Cardiac fibroblast (primary cell): ENCODE measurements around the gene RTN4RL2.

Source experiments
- DNase-seq, 2 donors: peaks; one replicate each; pipeline versions ENCODE4 v3.0.0 to v3.0.0-alpha.2; 2010; ENCODE audit warnings: low read depth in 2 of 2
- H3K4me3 ChIP-seq, 2 donors: replicated peaks in 1 of 2; 1 replicate in 1 of 2; 2 replicates in 1 of 2; pipeline ENCODE4 v1.5.1; 2011; ENCODE audit warnings: low read depth in 2 of 2, low read length in 2 of 2, mild to moderate bottlenecking in 2 of 2, moderate library complexity in 1 of 2
- TF ChIP-seq, protein P1 (sequence below): IDR thresholded peaks from one replicate; pipeline ENCODE4 v1.5.1; 2011; ENCODE audit warnings: low read depth, mild to moderate bottlenecking, low read length, inconsistent platforms

Gene RTN4RL2

GRCh38 chr11:57493507-57494503, 33.5 kb downstream of the RTN4RL2 start:
- TF ChIP-seq, protein P1, sequence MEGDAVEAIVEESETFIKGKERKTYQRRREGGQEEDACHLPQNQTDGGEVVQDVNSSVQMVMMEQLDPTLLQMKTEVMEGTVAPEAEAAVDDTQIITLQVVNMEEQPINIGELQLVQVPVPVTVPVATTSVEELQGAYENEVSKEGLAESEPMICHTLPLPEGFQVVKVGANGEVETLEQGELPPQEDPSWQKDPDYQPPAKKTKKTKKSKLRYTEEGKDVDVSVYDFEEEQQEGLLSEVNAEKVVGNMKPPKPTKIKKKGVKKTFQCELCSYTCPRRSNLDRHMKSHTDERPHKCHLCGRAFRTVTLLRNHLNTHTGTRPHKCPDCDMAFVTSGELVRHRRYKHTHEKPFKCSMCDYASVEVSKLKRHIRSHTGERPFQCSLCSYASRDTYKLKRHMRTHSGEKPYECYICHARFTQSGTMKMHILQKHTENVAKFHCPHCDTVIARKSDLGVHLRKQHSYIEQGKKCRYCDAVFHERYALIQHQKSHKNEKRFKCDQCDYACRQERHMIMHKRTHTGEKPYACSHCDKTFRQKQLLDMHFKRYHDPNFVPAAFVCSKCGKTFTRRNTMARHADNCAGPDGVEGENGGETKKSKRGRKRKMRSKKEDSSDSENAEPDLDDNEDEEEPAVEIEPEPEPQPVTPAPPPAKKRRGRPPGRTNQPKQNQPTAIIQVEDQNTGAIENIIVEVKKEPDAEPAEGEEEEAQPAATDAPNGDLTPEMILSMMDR = peak; percentile 97
- DNase-seq = peak; percentile 44 to 50
- no peak overlapping the region for H3K4me3 ChIP-seq

GRCh38 chr11:57496109-57496820, 35.9 kb downstream of the RTN4RL2 start:
- TF ChIP-seq, protein P1 = no peak
- H3K4me3 ChIP-seq = no peak overlapping the region
- no peak for DNase-seq

DNA sequence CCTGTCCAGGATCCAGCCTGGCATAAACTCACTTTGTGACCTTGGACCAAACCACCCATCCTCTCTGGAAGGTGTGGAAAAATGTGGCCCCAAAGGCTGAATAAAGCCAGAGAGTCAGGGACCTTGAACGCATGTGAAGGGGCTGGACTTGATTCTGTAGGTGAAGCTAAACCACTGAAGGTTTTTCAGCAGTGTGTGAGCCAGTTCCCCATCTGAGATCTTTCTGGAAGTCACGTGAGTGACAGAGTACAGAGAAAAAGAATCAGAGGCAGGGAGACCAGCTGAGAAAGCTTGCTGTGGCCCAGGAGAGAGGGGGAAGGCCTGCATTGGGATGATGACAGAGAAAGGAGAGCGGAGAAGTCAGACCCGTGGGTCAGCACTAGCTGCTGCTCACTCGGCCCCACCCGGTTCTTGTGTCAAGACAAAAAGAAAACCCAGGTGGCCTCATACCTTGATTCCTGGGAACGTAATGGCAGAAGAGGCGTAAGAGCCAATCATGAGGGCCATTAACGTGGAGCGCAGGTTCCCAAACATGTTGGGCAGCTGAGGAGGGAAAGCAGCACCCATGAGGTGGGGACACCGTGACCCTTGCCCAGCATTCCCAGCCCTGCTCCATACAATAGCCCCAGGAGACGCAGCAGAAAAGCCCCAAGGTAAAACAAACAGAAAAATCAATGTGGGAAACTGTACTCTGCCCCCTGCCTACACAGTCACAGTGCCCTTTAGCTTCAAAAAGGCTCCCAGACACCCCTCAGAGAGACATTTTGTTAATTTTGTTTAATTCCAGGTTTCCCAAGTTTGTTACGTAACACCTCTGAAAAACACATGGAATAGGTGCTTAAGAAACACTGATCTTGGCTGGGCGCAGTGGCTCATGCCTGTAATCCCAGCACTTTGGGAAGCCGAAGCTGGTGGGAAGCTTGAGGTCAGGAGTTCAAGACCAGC, 37.2 kb downstream of the RTN4RL2 start:
- no peak for DNase-seq
- TF ChIP-seq, protein P1 = no peak

GRCh38 chr11:57498540-57498939, 38.2 kb downstream of the RTN4RL2 start:
- TF ChIP-seq, protein P1 = no peak
- no peak for DNase-seq
- no peak overlapping the region for H3K4me3 ChIP-seq

More for the DNA sequence above, 37.2 kb downstream of the RTN4RL2 start:
- no peak overlapping the region for H3K4me3 ChIP-seq

DNA sequence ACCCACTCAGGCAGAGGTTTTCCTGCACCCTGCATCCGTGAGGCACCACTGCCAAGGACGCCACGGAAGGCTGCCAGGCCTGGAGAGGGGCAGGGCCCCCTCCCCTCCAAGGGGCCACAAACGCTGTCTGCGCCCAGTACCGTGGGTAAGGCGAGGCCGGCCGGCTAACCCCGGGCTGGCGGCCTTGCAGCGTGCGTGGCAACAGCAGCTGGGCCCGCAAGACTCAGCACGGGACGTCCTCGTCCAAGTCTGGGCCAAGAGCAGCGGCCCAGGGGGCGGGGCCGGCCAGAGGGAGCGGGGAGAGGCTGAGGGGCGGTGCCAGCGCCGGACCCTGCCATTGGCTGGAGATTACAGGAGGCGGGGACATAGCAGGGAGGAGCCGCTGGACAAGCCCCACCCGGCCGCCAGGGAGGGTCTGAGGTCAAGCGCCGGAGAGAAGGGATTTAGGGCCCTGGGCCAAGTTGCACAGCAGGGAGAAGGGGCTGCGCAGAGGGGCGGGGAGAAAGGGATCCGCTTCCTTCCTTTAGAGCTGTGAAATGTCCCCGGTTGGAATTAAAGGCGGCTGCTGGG, 39.2 kb downstream of the RTN4RL2 start:
- H3K4me3 ChIP-seq = peak overlapping the region; percentile 13 to 43
- DNase-seq = peak; percentile 87 to 98
- TF ChIP-seq, protein P1 = no peak
